Effector memory CD8-positive, alpha-beta T cell (primary cell): ENCODE measurements around the gene NFIL3.
"Not testable (repeated sequence)": the region's sequence is repeated elsewhere in the genome, so short reads cannot be mapped to it uniquely, and the experiment has no call there.

Source experiments
- ATAC-seq: fragments of 150-1000 bp; cut with Tn5 transposase; replicated peaks from 2 replicates; pipeline ENCODE4 v1.10.0; 2021; ENCODE audit warnings: mild to moderate bottlenecking, moderate library complexity
- DNase-seq, 3 experiments: peaks; one replicate each; pipeline ENCODE4 v3.0.0; 2021
- H3K27ac Mint-ChIP-seq, 2 donors: one replicate each; pipeline ENCODE4 v1.8.0; 2022; ENCODE audit warnings: mild to moderate bottlenecking in 2 of 2, mixed read lengths in 2 of 2, moderate library complexity in 2 of 2
- H3K27me3 Mint-ChIP-seq, 2 donors: one replicate each; pipeline ENCODE4 v1.8.0; 2022; ENCODE audit warnings: mixed read lengths in 2 of 2
- H3K36me3 Mint-ChIP-seq: one replicate; pipeline ENCODE4 v1.8.0; 2022; ENCODE audit warnings: mild to moderate bottlenecking, moderate library complexity, mixed read lengths; ENCODE audit not compliant: insufficient read depth
- H3K4me1 Mint-ChIP-seq, 2 donors: one replicate each; pipeline ENCODE4 v1.8.0; 2022; ENCODE audit warnings: low read depth in 2 of 2, mixed read lengths in 2 of 2
- H3K4me3 Mint-ChIP-seq, 2 donors: one replicate each; pipeline ENCODE4 v1.8.0; 2022; ENCODE audit warnings: mild to moderate bottlenecking in 2 of 2, mixed read lengths in 2 of 2, moderate library complexity in 2 of 2
- H3K9me3 Mint-ChIP-seq, 2 donors: one replicate each; pipeline ENCODE4 v1.8.0; 2022; ENCODE audit warnings: mixed read lengths in 2 of 2

Gene NFIL3

DNA sequence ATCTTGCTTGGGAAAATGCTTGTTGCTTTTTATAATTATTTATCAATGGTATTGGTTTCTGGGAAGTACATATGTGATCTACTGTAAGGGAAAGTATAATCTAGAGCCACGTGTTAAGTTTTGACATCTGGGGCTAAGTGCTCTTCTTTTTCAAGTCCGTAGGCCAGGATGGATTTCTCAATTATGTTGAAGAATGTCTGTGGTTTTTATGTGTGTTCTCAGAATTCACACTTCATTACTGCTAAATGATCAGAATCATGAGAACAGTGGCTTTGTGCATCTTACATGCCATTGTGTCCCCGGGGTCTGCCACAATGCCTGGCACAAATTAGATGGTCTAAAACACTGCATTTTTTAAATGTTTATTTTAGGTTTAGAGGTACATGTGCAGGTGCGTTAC is 47.4 kb downstream of the NFIL3 start:
- no peak for DNase-seq
- H3K4me3 Mint-ChIP-seq: no peak overlapping the region
- no peaks in the 10 kb centered on the region for H3K36me3 Mint-ChIP-seq
- H3K9me3 Mint-ChIP-seq: no peaks in the 10 kb centered on the region
- H3K27me3 Mint-ChIP-seq: no peaks in the 10 kb centered on the region
- H3K27ac Mint-ChIP-seq: peak overlapping the region; percentile 17 to 68
- ATAC-seq: peak; percentile 56
- H3K4me1 Mint-ChIP-seq: peaks cover 8% of the 10 kb centered on the region in 2 donors

- DNase-seq: no peak
- no peak overlapping the region for H3K27ac Mint-ChIP-seq
Observed at GRCh38 chr9:91374939-91375338, 48.7 kb downstream of the NFIL3 start.

DNA sequence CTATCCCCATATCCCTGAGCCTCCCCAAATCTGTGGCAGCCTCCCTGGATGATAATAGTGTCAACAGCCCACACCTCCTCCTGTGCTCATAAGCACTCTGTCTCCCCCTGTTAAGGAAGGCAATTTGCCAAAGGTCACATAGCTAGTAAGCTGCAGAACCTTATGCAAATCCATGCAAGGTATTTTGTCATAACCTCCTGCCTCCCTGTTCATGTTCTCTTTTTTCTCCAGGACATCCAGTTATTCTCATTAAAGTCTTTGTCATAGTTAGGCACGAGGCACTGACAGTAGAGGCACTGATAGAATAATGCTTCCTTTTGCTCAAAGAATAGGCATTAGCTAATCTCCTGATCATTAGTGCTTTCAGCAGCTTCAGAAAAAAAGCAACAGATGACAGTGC is 51.7 kb downstream of the NFIL3 start:
- no peak for DNase-seq
- Mint-ChIP-seq H3K27ac (no peak overlapping the region), H3K9me3 (no peaks in the 10 kb centered on the region), H3K4me3 (no peak overlapping the region), H3K36me3 (no peaks in the 10 kb centered on the region), H3K27me3 (peaks cover 0 to 8% of the 10 kb centered on the region in 2 donors), H3K4me1 (peaks cover 6% of the 10 kb centered on the region in 2 donors)
- no peak for ATAC-seq

More at GRCh38 chr9:91374939-91375338, 48.7 kb downstream of the NFIL3 start:
- no peak for ATAC-seq
- H3K4me1 Mint-ChIP-seq: peaks cover 8% of the 10 kb centered on the region in 2 donors
- no peaks in the 10 kb centered on the region for H3K36me3 Mint-ChIP-seq
- no peaks in the 10 kb centered on the region for H3K27me3 Mint-ChIP-seq
- H3K9me3 Mint-ChIP-seq: no peaks in the 10 kb centered on the region
- no peak overlapping the region for H3K4me3 Mint-ChIP-seq

- not testable (repeated sequence) for ATAC-seq, H3K27ac Mint-ChIP-seq, H3K4me3 Mint-ChIP-seq, H3K36me3 Mint-ChIP-seq, DNase-seq, H3K4me1 Mint-ChIP-seq, H3K9me3 Mint-ChIP-seq, H3K27me3 Mint-ChIP-seq
Observed at GRCh38 chr9:91370006-91370405, 53.6 kb downstream of the NFIL3 start.

GRCh38 chr9:91364702-91365101 is 58.9 kb downstream of the NFIL3 start:
- H3K27ac Mint-ChIP-seq: no peak overlapping the region
- no peaks in the 10 kb centered on the region for H3K9me3 Mint-ChIP-seq
- H3K4me3 Mint-ChIP-seq: no peak overlapping the region
- peaks cover 0 to 8% of the 10 kb centered on the region in 2 donors for H3K27me3 Mint-ChIP-seq
- H3K36me3 Mint-ChIP-seq: peaks cover 3% of the 10 kb centered on the region
- peaks cover 12 to 19% of the 10 kb centered on the region in 2 donors for H3K4me1 Mint-ChIP-seq
- no peak for DNase-seq
- no peak for ATAC-seq

DNA sequence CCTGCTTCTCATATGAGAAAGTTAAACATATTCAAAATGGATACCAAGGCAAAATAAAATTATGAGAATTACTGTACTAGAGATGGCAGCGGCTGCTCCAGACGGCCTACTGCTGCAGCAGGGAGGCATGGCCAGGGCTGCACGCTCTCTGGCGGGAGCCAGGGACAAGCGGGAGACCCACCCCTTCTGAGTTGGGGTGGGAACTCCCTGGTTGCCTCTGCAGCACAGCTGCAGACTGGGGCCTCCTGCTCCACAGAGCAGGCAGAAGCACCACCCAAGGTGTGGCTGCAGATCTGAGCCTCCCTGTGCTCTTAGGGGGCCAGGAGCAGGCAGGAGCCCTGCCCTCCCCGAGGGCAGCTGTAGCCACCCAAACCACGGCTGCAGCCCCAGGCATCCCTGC is 59.6 kb downstream of the NFIL3 start:
- no peak for ATAC-seq
- DNase-seq: no peak
- Mint-ChIP-seq H3K27me3 (peaks cover 0 to 8% of the 10 kb centered on the region in 2 donors), H3K27ac (no peak overlapping the region), H3K4me3 (no peak overlapping the region), H3K4me1 (peaks cover 18 to 26% of the 10 kb centered on the region in 2 donors), H3K9me3 (no peaks in the 10 kb centered on the region), H3K36me3 (peaks cover 10% of the 10 kb centered on the region)

DNA sequence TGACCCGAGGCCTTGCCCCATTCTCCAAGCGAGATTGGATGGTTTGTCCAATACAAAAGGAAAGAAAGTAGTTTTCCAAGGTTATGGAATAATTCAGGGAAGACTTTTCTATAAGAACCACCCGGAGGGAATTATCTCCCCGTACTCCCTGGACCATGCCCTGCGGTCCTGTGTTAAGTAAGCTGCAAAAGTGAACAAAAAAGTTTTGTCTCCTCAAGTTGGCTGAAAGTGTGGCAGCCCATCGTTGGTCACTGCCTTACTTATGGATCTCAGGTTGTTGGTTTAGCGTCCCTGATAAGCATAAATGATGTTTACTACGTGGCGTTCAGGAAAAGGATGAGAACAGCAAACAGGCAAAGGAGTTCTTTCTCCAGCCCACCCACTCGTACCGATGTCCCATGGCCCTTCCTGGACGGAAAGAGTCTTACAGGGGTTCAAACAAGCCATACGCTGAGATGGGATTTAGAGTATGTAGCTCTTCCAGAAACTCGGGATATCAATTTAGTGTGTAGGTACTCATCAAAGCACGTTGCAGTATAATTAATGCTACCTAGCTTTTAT is 61.5 kb downstream of the NFIL3 start:
- Mint-ChIP-seq H3K27me3 (peaks cover 0 to under 1% of the 10 kb centered on the region in 2 donors), H3K27ac (peak overlapping the region; percentile 92 to 94), H3K4me1 (peaks cover 28 to 38% of the 10 kb centered on the region in 2 donors), H3K36me3 (peaks cover 10% of the 10 kb centered on the region), H3K4me3 (peak overlapping the region; percentile 91 to 94), H3K9me3 (no peaks in the 10 kb centered on the region)
- no peak for DNase-seq
- no peak for ATAC-seq

DNA sequence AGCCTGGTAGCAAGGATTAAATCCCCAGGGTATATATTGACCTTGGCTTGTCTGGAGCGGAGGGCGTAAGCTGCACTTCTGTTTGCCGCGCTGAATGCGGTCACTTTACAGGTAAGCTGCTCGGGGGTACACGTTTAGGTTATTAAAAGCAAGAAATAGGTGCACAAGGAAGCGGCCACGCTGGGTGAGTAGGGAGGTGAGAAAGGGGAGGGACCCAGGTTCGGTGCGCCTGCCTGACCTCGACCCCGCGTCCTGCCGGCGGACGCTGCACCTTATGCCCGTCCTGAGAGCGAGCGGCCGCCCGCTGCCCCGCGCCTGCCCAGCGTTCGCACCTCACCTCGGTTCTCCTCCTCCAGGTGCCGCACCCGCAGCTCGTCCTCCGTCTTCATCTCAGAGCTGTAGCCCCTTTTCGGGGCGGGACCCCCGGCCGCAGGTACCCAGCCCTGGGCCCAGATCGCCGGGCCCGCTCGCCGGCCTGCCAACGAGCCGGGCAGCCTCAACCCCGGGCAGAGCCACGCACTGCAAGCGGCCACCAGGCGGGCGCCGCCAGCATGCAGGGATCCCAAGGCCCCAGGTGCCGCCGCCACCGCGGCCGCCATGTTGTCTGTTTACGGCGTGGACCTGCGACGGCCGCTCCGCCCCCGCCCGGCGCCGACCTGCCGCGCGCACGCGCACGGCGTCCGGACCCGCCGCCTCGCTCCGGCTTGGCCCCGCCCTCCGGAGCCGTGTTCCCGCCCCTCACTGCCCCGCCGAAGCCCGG is 62.2 kb downstream of the NFIL3 start, which contains the start of gene AUH:
TSS of gene AUH (minus strand) at position 628 of the 760 bp plus-strand sequence. CDS start at position 599, 29 bp downstream.
- Mint-ChIP-seq H3K9me3 (no peaks in the 10 kb centered on the region), H3K4me1 (peaks cover 31 to 41% of the 10 kb centered on the region in 2 donors), H3K27me3 (no peaks in the 10 kb centered on the region), H3K4me3 (peak within 1 kb of the TSS; percentile 91 to 94), H3K36me3 (peaks cover 12% of the 10 kb centered on the region), H3K27ac (peak within 1 kb of the TSS; percentile 92 to 94)
- DNase-seq (peak; percentile 81 to 87 (median 81)), ATAC-seq (peak; percentile 94)

- Mint-ChIP-seq H3K9me3 (no peaks in the 10 kb centered on the region), H3K27ac (peak overlapping the region; percentile 92 to 94), H3K4me3 (peak overlapping the region; percentile 91 to 94), H3K36me3 (peaks cover 18% of the 10 kb centered on the region), H3K4me1 (peaks cover 35 to 47% of the 10 kb centered on the region in 2 donors), H3K27me3 (no peaks in the 10 kb centered on the region)
- ATAC-seq (no peak), DNase-seq (no peak)
Observed at GRCh38 chr9:91360551-91361290, 62.9 kb downstream of the NFIL3 start.

GRCh38 chr9:91359734-91360470 is 63.7 kb downstream of the NFIL3 start:
- no peak for ATAC-seq

DNA sequence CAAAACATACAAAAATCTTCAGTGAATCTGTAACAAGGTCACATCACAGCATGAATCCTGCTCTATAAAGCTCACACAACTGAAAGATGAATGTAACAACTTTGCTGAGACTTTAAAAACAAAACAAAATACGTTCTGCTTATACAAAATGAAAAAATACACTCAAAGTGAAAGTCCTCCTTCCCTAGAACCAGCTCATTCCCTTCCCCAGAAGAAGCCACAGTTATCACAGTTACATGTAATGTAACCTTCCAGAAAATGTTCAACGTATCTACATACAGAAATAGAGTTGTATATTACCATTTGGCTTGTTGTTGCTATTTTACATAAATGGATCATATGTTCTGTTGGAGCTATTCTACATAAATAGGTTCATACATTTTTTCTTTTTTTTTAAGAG is 64.5 kb downstream of the NFIL3 start:
- H3K27ac Mint-ChIP-seq: peak overlapping the region; percentile 33 to 50
- DNase-seq: no peak
- no peaks in the 10 kb centered on the region for H3K27me3 Mint-ChIP-seq
- H3K4me3 Mint-ChIP-seq: peak overlapping the region in 1 of 2 donors; percentile 94
- H3K9me3 Mint-ChIP-seq: no peaks in the 10 kb centered on the region
- no peak for ATAC-seq
- peaks cover 30% of the 10 kb centered on the region for H3K36me3 Mint-ChIP-seq
- peaks cover 35 to 53% of the 10 kb centered on the region in 2 donors for H3K4me1 Mint-ChIP-seq

More at GRCh38 chr9:91359734-91360470, 63.7 kb downstream of the NFIL3 start:
- DNase-seq: no peak
- Mint-ChIP-seq H3K9me3 (no peaks in the 10 kb centered on the region), H3K27me3 (no peaks in the 10 kb centered on the region), H3K27ac (peak overlapping the region; percentile 92 to 94), H3K4me3 (peak overlapping the region; percentile 91 to 94), H3K4me1 (peaks cover 35 to 48% of the 10 kb centered on the region in 2 donors), H3K36me3 (peaks cover 26% of the 10 kb centered on the region)
